ENCODE measurements around the gene CCNB3. TPM values are rescaled to one million over a fixed set of nuclear protein-coding genes. Genes with fewer than 3 reads are reported as not detected.

Gene CCNB3
- polyA plus RNA-seq, 1 of the 3 experiments (the other 2 are of a cell fraction), result 1.8 TPM

DNA sequence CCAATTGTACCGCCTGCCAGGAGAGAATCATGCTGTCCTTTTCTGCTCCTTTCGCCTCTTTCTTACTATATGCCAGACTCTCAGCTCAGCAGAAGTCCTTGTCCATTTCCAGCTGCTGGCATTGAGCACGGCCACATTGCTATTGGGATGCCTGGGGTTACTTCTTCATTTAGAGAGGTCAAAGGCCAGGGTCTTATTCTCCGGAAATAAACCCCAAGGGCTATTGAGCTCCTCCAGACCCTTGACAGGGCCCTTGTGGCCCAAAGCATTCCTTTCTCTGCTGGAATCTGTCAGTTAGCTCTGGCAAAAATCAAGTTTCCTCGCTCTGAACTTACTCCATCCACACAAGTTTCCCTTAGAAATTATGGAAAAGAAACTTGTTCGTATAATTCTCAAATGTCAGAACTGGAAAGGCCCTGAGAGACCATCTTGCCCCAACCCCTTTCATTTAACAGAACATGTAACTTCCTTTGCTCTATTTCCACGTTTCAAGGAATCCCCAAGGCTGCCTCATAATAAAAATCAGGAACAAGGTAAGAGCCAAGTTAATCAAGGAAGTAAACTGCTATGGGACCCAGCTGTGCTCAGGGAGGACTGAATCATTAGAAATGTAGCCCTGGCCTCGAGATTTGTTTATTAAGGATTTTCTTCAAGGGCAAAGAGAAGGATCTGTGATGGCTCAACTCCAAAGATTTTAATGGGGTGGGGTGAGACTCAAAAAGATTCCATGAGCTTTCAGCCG is 15.5 kb upstream of the CCNB3 start (continued):
- TF ChIP-seq CTCF (IDR thresholded peaks at IDR 0.05) (no peak), TAF1 (IDR thresholded peaks at IDR 0.05; ENCODE audit: borderline replicate concordance, low read depth, low read length) (no peak)

GRCh38 chrX:50198348-50198747 is 6.2 kb upstream of the CCNB3 start:
- no peaks in the 10 kb centered on the region for H3K9me3 ChIP-seq
- no peaks in the 10 kb centered on the region; the same call in 1 of the 2 replicates for H3K27me3 ChIP-seq (ENCODE audit: insufficient read depth)
- H3K4me3 ChIP-seq (ENCODE audit: low read depth in 2 of 2, low read length in 1 of 2), result no peak overlapping the region
- TF ChIP-seq NFIC (IDR thresholded peaks at IDR 0.05; ENCODE audit: borderline replicate concordance) (no peak), SIN3A (IDR thresholded peaks at IDR 0.05; ENCODE audit: borderline replicate concordance, low read depth, low read length) (no peak), IRF3 (IDR thresholded peaks at IDR 0.05; ENCODE audit: low read depth, low read length) (no peak), TCF12 (IDR thresholded peaks at IDR 0.05) (no peak), FOXJ3 (CRISPR knock-in tag; IDR thresholded peaks at IDR 0.05) (no peak), MEF2A (IDR thresholded peaks at IDR 0.05; ENCODE audit: borderline replicate concordance, low read depth) (no peak), RXRA (IDR thresholded peaks at IDR 0.05; ENCODE audit: borderline replicate concordance, low read depth) (no peak)
- TF ChIP-seq, protein P1, sequence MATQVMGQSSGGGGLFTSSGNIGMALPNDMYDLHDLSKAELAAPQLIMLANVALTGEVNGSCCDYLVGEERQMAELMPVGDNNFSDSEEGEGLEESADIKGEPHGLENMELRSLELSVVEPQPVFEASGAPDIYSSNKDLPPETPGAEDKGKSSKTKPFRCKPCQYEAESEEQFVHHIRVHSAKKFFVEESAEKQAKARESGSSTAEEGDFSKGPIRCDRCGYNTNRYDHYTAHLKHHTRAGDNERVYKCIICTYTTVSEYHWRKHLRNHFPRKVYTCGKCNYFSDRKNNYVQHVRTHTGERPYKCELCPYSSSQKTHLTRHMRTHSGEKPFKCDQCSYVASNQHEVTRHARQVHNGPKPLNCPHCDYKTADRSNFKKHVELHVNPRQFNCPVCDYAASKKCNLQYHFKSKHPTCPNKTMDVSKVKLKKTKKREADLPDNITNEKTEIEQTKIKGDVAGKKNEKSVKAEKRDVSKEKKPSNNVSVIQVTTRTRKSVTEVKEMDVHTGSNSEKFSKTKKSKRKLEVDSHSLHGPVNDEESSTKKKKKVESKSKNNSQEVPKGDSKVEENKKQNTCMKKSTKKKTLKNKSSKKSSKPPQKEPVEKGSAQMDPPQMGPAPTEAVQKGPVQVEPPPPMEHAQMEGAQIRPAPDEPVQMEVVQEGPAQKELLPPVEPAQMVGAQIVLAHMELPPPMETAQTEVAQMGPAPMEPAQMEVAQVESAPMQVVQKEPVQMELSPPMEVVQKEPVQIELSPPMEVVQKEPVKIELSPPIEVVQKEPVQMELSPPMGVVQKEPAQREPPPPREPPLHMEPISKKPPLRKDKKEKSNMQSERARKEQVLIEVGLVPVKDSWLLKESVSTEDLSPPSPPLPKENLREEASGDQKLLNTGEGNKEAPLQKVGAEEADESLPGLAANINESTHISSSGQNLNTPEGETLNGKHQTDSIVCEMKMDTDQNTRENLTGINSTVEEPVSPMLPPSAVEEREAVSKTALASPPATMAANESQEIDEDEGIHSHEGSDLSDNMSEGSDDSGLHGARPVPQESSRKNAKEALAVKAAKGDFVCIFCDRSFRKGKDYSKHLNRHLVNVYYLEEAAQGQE (IDR thresholded peaks at IDR 0.05; ENCODE audit: low read depth, low read length), result no peak
- H3K9me2 ChIP-seq, result no peaks in the 10 kb centered on the region
- H3K9ac ChIP-seq, result no peak overlapping the region
- WGBS (ENCODE audit: low lambda C conversion rate), result 14% methylated on average over 4 of the region's 4 CpGs
- no peaks in the 10 kb centered on the region for H3K4me1 ChIP-seq (ENCODE audit: control insufficient read depth in 1 of 2, insufficient read depth in 2 of 2, low read depth in 1 of 2, low read length in 1 of 2)
- no peak for DNase-seq
- no peaks in the 10 kb centered on the region for H3F3A ChIP-seq (replicated peaks; ENCODE audit: insufficient read depth)
- POLR2A ChIA-PET, result no interaction called here
- H3K4me2 ChIP-seq, result no peak overlapping the region
- CTCF ChIA-PET, result interaction anchor here (1.5 kb wide), 1 partner anchor 98 kb away, joined by 4 read pairs; no protein-coding TSS in a partner anchor
- no peaks in the 10 kb centered on the region for H4K20me1 ChIP-seq (ENCODE audit: insufficient read depth)
- no peak overlapping the region for H3K27ac ChIP-seq (ENCODE audit: low read depth in 2 of 2, low read length in 1 of 2)
- no peaks in the 10 kb centered on the region for H3K36me3 ChIP-seq (replicated peaks in 1 of 2; ENCODE audit: control insufficient read depth in 1 of 2, insufficient read depth in 2 of 2, low read length in 1 of 2)
- H2AFZ ChIP-seq (ENCODE audit: low read depth), result no peak overlapping the region
- H3K79me2 ChIP-seq (ENCODE audit: insufficient read depth), result no peaks in the 10 kb centered on the region

Measured in SK-N-SH (cell line).